ENCODE measurements around the gene GJB3. TPM values are rescaled to one million over a fixed set of nuclear protein-coding genes. Genes with fewer than 3 reads are reported as not detected.
"Not testable (repeated sequence)": the region's sequence is repeated elsewhere in the genome, so short reads cannot be mapped to it uniquely, and the experiment has no call there.

Gene GJB3
- total RNA-seq, 1 donor from 2014 or later, result not detected

- Mint-ChIP-seq H3K27me3 (ENCODE audit: insufficient read depth) (no peaks in the 10 kb centered on the region), H3K36me3 (ENCODE audit: low read depth) (no peaks in the 10 kb centered on the region), H3K9me3 (no peaks in the 10 kb centered on the region), H3K4me1 (ENCODE audit: low read depth) (no peaks in the 10 kb centered on the region), H3K27ac (no peak overlapping the region), H3K4me3 (no peak overlapping the region)
- DNase-seq (ENCODE audit: low spot score), result no peak
- intact Hi-C loops (cut with micrococcal nuclease), result no loop called here
Observed at GRCh38 chr1:34768856-34769255, 12.2 kb upstream of the GJB3 start.

DNA sequence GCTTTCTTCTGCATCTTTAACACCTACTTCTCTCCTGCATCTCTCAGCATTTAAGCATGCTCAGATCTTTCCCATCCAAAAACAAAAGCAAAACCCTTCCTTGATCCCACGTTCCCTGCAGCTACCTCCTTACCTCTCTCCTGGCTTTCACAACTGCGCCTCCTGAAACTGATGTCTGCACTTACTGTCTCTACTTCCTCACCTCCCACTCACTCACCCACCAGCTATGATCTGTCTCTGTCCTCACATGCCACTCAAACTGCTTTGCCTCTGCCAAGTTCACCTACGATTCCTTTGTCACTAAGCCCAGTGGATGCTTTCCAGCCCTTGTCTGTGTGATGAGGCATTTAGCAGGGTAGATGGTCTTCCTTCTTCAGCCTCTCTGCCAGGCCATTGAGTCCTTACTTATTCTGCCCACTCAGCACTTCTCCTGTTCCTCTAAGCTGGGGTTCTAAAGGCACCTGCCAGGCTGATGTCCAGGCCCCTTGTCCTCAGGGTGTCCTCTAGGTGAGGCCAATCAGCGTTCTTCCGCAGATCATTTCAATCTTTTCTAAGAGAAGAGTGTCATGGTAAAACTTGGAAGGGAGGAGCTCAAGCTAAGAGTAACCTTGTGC, 10.0 kb upstream of the GJB3 start:
- Mint-ChIP-seq H3K4me1 (ENCODE audit: low read depth) (no peaks in the 10 kb centered on the region), H3K27me3 (ENCODE audit: insufficient read depth) (no peaks in the 10 kb centered on the region), H3K27ac (no peak overlapping the region), H3K9me3 (no peaks in the 10 kb centered on the region), H3K4me3 (no peak overlapping the region), H3K36me3 (ENCODE audit: low read depth) (no peaks in the 10 kb centered on the region)
- intact Hi-C loops (cut with micrococcal nuclease), result no loop called here
- DNase-seq (ENCODE audit: low spot score), result no peak

DNA sequence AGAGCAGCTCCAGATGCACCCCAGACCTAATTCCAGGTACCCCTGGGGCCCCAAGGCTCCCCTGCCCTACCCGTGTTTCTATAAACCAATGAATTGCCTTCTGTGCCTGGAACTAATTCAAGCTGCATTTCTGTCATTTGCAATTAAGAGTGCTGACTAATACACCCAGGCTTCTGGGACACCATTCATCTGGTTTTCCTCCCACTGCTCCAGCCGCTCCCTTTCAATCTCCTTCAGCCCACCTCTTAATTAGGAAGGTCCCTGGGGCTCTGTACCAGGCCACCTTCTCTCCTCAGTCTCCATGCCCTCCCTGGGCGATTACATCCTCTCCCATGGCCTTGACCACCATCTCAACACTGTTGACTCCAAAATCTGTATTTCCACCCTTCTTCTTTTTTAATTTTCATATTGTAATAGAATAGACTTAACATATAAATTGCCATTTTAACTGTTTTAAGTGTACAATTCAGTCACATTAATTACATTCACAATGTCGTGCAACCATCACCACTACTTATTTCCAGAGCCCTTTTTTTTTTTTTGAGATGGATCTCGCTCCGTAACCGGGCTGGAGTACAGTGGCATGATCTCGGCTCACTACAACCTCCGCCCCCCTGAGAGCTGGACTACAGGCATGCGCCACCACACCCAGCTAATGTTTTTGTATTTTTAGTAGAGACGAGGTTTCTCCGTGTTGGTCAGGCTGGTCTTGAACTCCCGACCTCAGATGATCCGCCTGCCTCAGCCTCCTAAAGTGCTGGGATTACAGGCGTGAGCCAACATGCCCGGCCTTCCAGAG, 9.2 kb upstream of the GJB3 start:
- no peak overlapping the region for H3K4me3 Mint-ChIP-seq
- no peaks in the 10 kb centered on the region for H3K9me3 Mint-ChIP-seq
- intact Hi-C loops (cut with micrococcal nuclease), result no loop called here
- DNase-seq (ENCODE audit: low spot score), result no peak
- no peaks in the 10 kb centered on the region for H3K27me3 Mint-ChIP-seq (ENCODE audit: insufficient read depth)
- H3K4me1 Mint-ChIP-seq (ENCODE audit: low read depth), result no peaks in the 10 kb centered on the region
- no peaks in the 10 kb centered on the region for H3K36me3 Mint-ChIP-seq (ENCODE audit: low read depth)
- no peak overlapping the region for H3K27ac Mint-ChIP-seq

DNA sequence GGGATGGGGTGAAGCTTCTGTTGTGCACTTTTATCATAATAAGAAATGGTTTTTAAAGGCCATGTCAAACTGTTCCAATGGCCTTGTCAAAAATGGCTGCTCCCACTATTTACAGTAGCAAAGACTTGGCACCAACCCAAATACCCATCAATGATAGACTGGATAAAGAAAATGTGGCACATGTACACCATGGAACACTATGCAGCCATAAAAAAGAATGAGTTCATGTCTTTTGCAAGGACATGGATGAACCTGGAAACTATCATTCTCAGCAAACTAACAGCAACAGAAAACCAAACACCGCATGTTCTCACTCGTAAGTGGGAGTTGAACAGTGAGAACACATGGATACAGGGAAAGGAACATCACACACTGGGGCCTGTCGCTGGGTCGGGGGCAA, 7.9 kb upstream of the GJB3 start:
- H3K27me3 Mint-ChIP-seq (ENCODE audit: insufficient read depth); H3K4me3 Mint-ChIP-seq; DNase-seq (ENCODE audit: low spot score); H3K4me1 Mint-ChIP-seq (ENCODE audit: low read depth); H3K9me3 Mint-ChIP-seq; intact Hi-C loops (cut with micrococcal nuclease); H3K36me3 Mint-ChIP-seq (ENCODE audit: low read depth); H3K27ac Mint-ChIP-seq: not testable (repeated sequence)

GRCh38 chr1:34774957-34775356, 6.1 kb upstream of the GJB3 start:
- no peak for DNase-seq (ENCODE audit: low spot score)
- no peaks in the 10 kb centered on the region for H3K4me1 Mint-ChIP-seq (ENCODE audit: low read depth)
- no peaks in the 10 kb centered on the region for H3K9me3 Mint-ChIP-seq
- no peaks in the 10 kb centered on the region for H3K36me3 Mint-ChIP-seq (ENCODE audit: low read depth)
- no peak overlapping the region for H3K27ac Mint-ChIP-seq
- H3K4me3 Mint-ChIP-seq, result no peak overlapping the region
- intact Hi-C loops (cut with micrococcal nuclease), result no loop called here
- peaks cover 20% of the 10 kb centered on the region for H3K27me3 Mint-ChIP-seq (ENCODE audit: insufficient read depth)

DNA sequence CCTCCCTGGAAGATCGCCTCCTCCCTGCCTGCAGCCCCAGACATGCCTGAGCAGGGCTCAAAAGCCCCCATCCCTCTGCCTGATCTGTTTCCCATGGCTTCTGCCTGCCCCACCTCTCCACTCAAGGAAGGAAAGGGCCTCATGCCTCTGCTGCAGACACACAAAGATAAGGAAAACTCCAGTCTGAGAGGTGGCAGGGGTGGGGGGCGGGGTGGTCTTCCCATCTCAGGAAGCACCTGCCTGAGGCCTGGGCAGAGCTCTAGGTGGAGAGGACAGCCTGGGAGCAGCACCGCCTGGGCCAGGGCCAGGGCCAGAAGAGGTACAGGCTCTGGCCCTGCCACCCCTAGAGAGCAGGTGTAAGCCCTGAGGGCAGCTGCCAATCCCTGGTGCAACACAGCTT, 4.1 kb upstream of the GJB3 start:
- DNase-seq (ENCODE audit: low spot score), result no peak
- Mint-ChIP-seq H3K36me3 (ENCODE audit: low read depth) (no peaks in the 10 kb centered on the region), H3K27me3 (ENCODE audit: insufficient read depth) (peaks cover 31% of the 10 kb centered on the region), H3K27ac (no peak overlapping the region), H3K4me3 (no peak overlapping the region), H3K9me3 (no peaks in the 10 kb centered on the region), H3K4me1 (ENCODE audit: low read depth) (no peaks in the 10 kb centered on the region)
- intact Hi-C loops (cut with micrococcal nuclease), result no loop called here

GRCh38 chr1:34777519-34778321, 3.3 kb upstream of the GJB3 start:
- intact Hi-C loops (cut with micrococcal nuclease), result no loop called here
- Mint-ChIP-seq H3K4me1 (ENCODE audit: low read depth) (no peaks in the 10 kb centered on the region), H3K27ac (no peak overlapping the region), H3K9me3 (no peaks in the 10 kb centered on the region), H3K36me3 (ENCODE audit: low read depth) (no peaks in the 10 kb centered on the region), H3K27me3 (ENCODE audit: insufficient read depth) (peaks cover 39% of the 10 kb centered on the region), H3K4me3 (no peak overlapping the region)
- no peak for DNase-seq (ENCODE audit: low spot score)

DNA sequence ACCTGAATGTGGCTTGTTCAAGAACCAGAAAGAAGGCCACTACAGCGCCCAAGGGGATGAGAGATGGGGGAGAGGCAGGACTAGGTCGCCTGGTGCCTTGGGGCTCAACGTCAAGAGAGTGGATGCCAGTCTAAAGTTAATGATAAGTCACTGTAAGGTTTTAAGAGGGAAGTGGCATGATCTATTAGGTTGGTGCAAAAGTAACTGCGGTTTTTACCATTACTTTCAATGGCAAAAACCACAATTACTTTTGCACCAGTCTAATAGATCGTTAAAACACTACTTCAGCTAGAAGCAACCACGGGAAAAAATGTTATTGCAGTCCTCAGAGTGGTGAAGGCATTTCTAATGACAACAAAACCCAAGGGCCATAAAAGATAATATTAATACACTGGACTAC, 2.6 kb upstream of the GJB3 start:
- no peak overlapping the region for H3K27ac Mint-ChIP-seq
- no peaks in the 10 kb centered on the region for H3K4me1 Mint-ChIP-seq (ENCODE audit: low read depth)
- no peaks in the 10 kb centered on the region for H3K36me3 Mint-ChIP-seq (ENCODE audit: low read depth)
- intact Hi-C loops (cut with micrococcal nuclease), result no loop called here
- H3K27me3 Mint-ChIP-seq (ENCODE audit: insufficient read depth), result peaks cover 45% of the 10 kb centered on the region
- no peak for DNase-seq (ENCODE audit: low spot score)
- no peak overlapping the region for H3K4me3 Mint-ChIP-seq
- H3K9me3 Mint-ChIP-seq, result no peaks in the 10 kb centered on the region

- no peaks in the 10 kb centered on the region for H3K4me1 Mint-ChIP-seq (ENCODE audit: low read depth)
- DNase-seq (ENCODE audit: low spot score), result no peak
- H3K27me3 Mint-ChIP-seq (ENCODE audit: insufficient read depth), result peaks cover 49% of the 10 kb centered on the region
- H3K9me3 Mint-ChIP-seq, result no peaks in the 10 kb centered on the region
- intact Hi-C loops (cut with micrococcal nuclease), result no loop called here
- H3K36me3 Mint-ChIP-seq (ENCODE audit: low read depth), result no peaks in the 10 kb centered on the region
- no peak overlapping the region for H3K4me3 Mint-ChIP-seq
- no peak overlapping the region for H3K27ac Mint-ChIP-seq
Observed at GRCh38 chr1:34779005-34779404, 2.0 kb upstream of the GJB3 start.

GRCh38 chr1:34779526-34779925, 1.5 kb upstream of the GJB3 start:
- Mint-ChIP-seq H3K4me1 (ENCODE audit: low read depth) (no peaks in the 10 kb centered on the region), H3K27ac (no peak overlapping the region), H3K9me3 (no peaks in the 10 kb centered on the region), H3K4me3 (no peak overlapping the region), H3K27me3 (ENCODE audit: insufficient read depth) (peaks cover 53% of the 10 kb centered on the region), H3K36me3 (ENCODE audit: low read depth) (no peaks in the 10 kb centered on the region)
- DNase-seq (ENCODE audit: low spot score), result no peak
- intact Hi-C loops (cut with micrococcal nuclease), result no loop called here

- H3K4me3 Mint-ChIP-seq, result no peak overlapping the region
- intact Hi-C loops (cut with micrococcal nuclease), result no loop called here
- H3K4me1 Mint-ChIP-seq (ENCODE audit: low read depth), result no peaks in the 10 kb centered on the region
- no peaks in the 10 kb centered on the region for H3K36me3 Mint-ChIP-seq (ENCODE audit: low read depth)
- no peak overlapping the region for H3K27ac Mint-ChIP-seq
- no peaks in the 10 kb centered on the region for H3K9me3 Mint-ChIP-seq
- H3K27me3 Mint-ChIP-seq (ENCODE audit: insufficient read depth), result peaks cover 53% of the 10 kb centered on the region
- DNase-seq (ENCODE audit: low spot score), result no peak
Observed at GRCh38 chr1:34779962-34780361, 1.1 kb upstream of the GJB3 start.

DNA sequence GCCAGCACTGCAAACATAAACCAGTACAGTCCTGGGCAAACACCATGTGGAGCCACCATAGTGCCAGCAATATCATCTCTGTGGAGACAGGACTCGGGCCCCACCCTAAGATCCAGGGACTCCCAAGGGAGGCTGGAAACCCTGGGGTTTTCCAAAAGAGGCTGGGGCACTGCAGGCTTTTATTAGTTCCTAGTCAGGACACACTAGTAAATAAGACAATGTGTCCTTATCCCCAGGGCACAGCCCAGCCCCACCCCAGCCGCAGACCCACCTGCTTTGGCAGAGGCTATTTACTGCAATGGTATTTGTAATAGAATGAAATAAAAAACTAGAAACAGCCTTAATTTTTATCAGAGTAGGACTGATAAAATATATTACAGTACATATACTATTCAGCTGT, 486 bp upstream of the GJB3 start:
- Mint-ChIP-seq H3K36me3 (ENCODE audit: low read depth) (no peaks in the 10 kb centered on the region), H3K9me3 (no peaks in the 10 kb centered on the region), H3K4me3 (no peak overlapping the region), H3K27ac (no peak overlapping the region), H3K4me1 (ENCODE audit: low read depth) (no peaks in the 10 kb centered on the region), H3K27me3 (ENCODE audit: insufficient read depth) (peaks cover 53% of the 10 kb centered on the region)
- no peak for DNase-seq (ENCODE audit: low spot score)
- intact Hi-C loops (cut with micrococcal nuclease), result no loop called here

GRCh38 chr1:34781844-34782391, 904 bp downstream of the GJB3 start:
- Mint-ChIP-seq H3K9me3 (no peaks in the 10 kb centered on the region), H3K27ac (no peak overlapping the region), H3K36me3 (ENCODE audit: low read depth) (no peaks in the 10 kb centered on the region), H3K4me1 (ENCODE audit: low read depth) (peaks cover 7% of the 10 kb centered on the region), H3K27me3 (ENCODE audit: insufficient read depth) (peaks cover 53% of the 10 kb centered on the region), H3K4me3 (no peak overlapping the region)
- intact Hi-C loops (cut with micrococcal nuclease), result no loop called here
- no peak for DNase-seq (ENCODE audit: low spot score)
